Stimulated activated CD4-positive, alpha-beta T cell treated with anti-CD3 and anti-CD28 coated beads, Interleukin-12 subunit alpha, Interleukin-12 subunit beta, amount 100 ng/mL, for 4 hours (primary cell): ENCODE data around the gene MAPK7.

Source experiments
- DNase-seq: peaks from one replicate; pipeline ENCODE4 v3.0.0-alpha.2; 2020

The MAPK7 gene

DNA sequence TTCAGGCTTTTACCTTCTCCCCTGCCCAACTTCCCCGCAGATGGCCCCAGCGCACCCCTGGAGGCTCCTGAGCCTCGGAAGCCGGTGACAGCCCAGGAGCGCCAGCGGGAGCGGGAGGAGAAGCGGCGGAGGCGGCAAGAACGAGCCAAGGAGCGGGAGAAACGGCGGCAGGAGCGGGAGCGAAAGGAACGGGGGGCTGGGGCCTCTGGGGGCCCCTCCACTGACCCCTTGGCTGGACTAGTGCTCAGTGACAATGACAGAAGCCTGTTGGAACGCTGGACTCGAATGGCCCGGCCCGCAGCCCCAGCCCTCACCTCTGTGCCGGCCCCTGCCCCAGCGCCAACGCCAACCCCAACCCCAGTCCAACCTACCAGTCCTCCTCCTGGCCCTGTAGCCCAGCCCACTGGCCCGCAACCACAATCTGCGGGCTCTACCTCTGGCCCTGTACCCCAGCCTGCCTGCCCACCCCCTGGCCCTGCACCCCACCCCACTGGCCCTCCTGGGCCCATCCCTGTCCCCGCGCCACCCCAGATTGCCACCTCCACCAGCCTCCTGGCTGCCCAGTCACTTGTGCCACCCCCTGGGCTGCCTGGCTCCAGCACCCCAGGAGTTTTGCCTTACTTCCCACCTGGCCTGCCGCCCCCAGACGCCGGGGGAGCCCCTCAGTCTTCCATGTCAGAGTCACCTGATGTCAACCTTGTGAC, 3.6 kb downstream of the MAPK7 start:
- no peak for DNase-seq

DNA sequence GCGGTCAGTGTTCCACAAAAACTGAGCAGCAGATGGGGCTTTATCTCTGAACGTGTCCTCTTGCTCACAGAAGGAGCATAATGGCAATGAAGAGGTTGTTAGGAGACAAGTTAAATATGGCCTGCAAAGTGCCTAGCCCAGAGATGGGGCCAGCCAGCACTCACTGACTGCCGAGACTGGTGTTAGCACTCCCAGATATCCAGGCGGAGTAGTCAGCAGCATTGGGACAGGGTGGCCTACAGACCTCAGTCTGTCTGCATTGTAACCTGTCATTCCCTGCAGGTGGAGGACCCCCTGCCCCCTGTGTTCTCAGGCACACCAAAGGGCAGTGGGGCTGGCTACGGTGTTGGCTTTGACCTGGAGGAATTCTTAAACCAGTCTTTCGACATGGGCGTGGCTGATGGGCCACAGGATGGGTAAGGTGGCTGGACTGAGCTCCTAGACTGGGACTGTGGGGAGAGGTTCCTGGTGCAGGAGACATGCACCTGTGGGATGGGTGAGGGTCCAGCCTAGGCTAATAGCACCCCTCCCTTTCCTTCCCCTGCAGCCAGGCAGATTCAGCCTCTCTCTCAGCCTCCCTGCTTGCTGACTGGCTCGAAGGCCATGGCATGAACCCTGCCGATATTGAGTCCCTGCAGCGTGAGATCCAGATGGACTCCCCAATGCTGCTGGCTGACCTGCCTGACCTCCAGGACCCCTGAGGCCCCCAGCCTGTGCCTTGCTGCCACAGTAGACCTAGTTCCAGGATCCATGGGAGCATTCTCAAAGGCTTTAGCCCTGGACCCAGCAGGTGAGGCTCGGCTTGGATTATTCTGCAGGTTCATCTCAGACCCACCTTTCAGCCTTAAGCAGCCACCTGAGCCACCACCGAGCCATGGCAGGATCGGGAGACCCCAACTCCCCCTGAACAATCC, 4.5 kb downstream of the MAPK7 start:
- no peak for DNase-seq

DNA sequence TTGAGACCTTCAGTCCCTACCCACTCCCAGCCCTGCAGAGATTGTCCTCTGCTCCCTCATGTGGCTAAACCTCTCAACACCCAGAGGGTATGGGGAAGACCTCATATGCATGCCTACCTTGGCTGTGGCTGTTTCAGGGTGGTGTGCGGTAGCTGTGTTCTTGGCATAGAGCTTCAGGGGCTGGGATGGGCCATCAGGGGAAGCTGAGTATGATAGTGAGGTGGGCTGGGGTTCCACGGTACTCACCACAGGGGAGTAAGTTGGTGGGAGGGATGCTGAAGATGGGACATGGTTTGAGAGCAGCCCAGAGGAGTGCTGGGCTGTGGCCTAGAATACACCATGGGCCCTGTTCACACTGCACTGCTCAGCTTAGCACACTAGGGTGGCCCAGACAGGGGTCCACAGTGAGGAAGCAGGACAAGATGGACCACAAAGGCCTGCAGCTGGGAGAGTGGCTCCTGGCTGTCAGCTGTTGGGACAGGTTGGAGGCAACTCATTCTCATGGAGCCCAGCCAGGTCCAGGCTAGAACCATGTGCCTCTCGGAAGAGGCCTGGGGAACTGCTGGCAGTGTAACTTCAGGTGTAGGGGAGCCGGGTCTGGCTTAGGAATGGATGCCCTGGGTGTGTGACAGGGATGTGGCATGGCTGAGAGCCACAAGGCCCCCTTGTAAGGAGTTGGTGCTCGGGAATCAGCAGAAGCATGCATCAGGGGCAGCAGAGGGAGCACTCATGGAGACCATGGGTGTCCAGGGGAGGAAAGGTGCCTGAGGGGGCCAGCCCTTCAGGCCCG, 5.6 kb downstream of the MAPK7 start:
- no peak for DNase-seq

DNA sequence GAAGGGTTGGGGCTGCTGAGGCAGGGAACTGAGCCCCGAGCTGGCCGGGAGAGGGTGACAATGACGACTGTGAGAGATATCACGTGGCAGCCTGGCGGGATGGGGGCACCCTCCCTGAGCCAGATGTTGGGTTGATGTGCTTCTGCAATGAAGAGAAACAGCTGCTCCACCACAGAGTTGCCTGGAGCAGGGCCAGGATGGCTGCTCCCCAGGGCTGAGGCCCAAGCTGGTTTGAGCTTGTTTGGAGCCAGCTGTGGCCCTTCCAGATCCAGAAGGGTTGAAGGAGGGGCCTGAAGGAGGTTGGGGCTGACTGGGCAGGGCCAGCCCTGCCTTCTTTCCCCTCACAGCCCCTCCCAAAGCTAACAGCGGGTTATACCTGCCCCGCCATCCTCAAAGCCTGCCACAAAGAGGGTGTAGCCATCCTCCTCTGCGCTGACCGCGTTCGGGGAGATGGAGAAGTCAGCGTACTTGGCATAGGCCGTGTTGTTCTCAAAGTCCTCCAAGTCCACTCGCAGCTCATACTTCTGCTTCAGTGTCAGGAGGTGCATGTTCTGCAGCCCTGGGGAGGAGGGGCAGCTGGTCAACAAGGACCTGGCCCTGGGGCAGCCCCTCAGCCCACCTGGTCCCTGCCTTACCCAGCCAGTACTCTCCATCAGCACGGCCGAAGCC, 6.6 kb downstream of the MAPK7 start:
- no peak for DNase-seq

- DNase-seq, result no peak
These were observed 7.3 kb downstream of the MAPK7 start for GRCh38 chr17:19385521-19385983.

- DNase-seq, result no peak
These were observed 8.0 kb downstream of the MAPK7 start for GRCh38 chr17:19386051-19386929.

GRCh38 chr17:19386974-19387920, 8.9 kb downstream of the MAPK7 start, which contains the start of gene MFAP4:
MFAP4 (minus strand) TSS chr17:19387190; CDS start chr17:19387155, 35 bp downstream.
- DNase-seq, result no peak

GRCh38 chr17:19387921-19388521, 9.7 kb downstream of the MAPK7 start:
- no peak for DNase-seq

GRCh38 chr17:19388791-19389785, 10.8 kb downstream of the MAPK7 start:
- DNase-seq, result no peak

DNA sequence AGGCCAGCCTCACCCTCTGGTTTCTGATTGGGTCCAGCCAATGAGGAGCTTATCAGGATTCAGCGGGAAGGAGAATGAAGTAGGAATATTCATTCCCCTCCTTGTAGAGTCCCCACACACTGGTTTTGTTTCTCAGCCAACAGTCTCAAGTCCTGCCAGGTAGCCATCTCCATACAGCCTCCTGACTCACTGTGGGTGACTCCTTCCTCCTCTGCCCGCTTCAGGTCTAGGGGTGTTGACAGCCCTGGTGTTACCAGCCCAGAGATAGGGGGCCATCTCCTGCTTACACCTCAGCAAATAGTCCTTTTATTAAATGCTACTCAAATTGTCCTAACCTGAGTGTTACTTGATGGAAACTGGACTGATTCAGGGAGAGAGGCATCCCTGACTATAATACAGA, 12.7 kb downstream of the MAPK7 start:
- no peak for DNase-seq

- DNase-seq, result no peak
These were observed 13.1 kb downstream of the MAPK7 start for GRCh38 chr17:19391432-19391831.

GRCh38 chr17:19392303-19392702, 14.0 kb downstream of the MAPK7 start:
- no peak for DNase-seq

GRCh38 chr17:19397556-19398041, 19.3 kb downstream of the MAPK7 start:
- DNase-seq, result no peak

GRCh38 chr17:19398301-19399181, 20.2 kb downstream of the MAPK7 start:
- DNase-seq, result no peak

GRCh38 chr17:19399750-19400450, 21.6 kb downstream of the MAPK7 start:
- no peak for DNase-seq

- DNase-seq, result no peak
These were observed 23.2 kb downstream of the MAPK7 start for GRCh38 chr17:19401321-19402010.
